Measurements from ENCODE around the gene CPA4. TPM values are rescaled to one million over a fixed set of nuclear protein-coding genes. Genes with fewer than 3 reads are reported as not detected.

Gene CPA4
- total and polyA plus RNA-seq, 4 donors: 0.03 to 0.05 TPM; not detected in 2

DNA sequence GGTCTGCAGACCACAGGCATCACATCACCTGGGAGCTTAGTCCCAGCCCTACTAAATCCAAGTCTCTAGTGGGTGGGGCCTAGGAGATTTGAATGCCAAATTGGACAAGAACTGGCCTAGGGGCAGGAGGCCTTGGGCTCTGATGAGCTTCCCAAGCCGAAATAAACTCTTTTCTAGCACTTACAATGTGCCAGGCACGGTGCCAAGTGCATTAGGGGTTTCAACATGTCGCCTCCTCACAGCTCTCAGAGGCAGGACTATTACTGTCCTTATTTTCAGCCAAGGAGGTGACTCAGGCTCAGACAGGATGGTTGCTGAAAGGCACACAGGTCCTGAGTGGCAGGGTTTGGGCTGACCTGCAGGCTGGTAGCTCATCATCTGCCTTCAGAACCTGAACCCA, 78.1 kb downstream of the CPA4 start:
- no peak for DNase-seq (ENCODE audit: low spot score)
- Histone ChIP-seq H3K4me1 (ENCODE audit: control insufficient read depth in 4 of 4, insufficient read depth in 4 of 4, low read length in 3 of 4) (peaks cover 0 to 8% (median 0%) of the 10 kb centered on the region in 4 donors), H3K27me3 (ENCODE audit: control insufficient read depth in 4 of 4, insufficient read depth in 4 of 4, low read length in 3 of 4) (no peaks in the 10 kb centered on the region), H3K9ac (ENCODE audit: low read depth in 1 of 2, low read length in 2 of 2) (no peak overlapping the region), H3K36me3 (ENCODE audit: control insufficient read depth in 4 of 4, insufficient read depth in 3 of 4, low read depth in 1 of 4, low read length in 3 of 4) (no peaks in the 10 kb centered on the region), H3K4me3 (ENCODE audit: low read depth in 1 of 3, low read length in 3 of 3) (no peak overlapping the region), H3K27ac (ENCODE audit: low read depth in 1 of 2, low read length in 2 of 2) (peak overlapping the region in 1 of 2 donors; percentile 42), H3K9me3 (ENCODE audit: control insufficient read depth in 4 of 4, low read length in 3 of 4) (no peaks in the 10 kb centered on the region)
- TF ChIP-seq FOXA2 (IDR thresholded peaks at IDR 0.05): no peak
- no peak for TF ChIP-seq JUND (IDR thresholded peaks at IDR 0.05)
- no peak for TF ChIP-seq TAF1 (conservative IDR thresholded peaks at IDR 0.05)
- no peak for TF ChIP-seq SP1 (IDR thresholded peaks at IDR 0.05)
- no peak for TF ChIP-seq YY1 (IDR thresholded peaks at IDR 0.05)
- TF ChIP-seq HNF4A (conservative IDR thresholded peaks at IDR 0.05): no peak
- no peak for TF ChIP-seq HNF4G (IDR thresholded peaks at IDR 0.05)
- no peak for TF ChIP-seq RAD21 (IDR thresholded peaks at IDR 0.05)
- TF ChIP-seq, protein P1, sequence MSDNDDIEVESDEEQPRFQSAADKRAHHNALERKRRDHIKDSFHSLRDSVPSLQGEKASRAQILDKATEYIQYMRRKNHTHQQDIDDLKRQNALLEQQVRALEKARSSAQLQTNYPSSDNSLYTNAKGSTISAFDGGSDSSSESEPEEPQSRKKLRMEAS (IDR thresholded peaks at IDR 0.05): no peak
- TF ChIP-seq, protein P2, sequence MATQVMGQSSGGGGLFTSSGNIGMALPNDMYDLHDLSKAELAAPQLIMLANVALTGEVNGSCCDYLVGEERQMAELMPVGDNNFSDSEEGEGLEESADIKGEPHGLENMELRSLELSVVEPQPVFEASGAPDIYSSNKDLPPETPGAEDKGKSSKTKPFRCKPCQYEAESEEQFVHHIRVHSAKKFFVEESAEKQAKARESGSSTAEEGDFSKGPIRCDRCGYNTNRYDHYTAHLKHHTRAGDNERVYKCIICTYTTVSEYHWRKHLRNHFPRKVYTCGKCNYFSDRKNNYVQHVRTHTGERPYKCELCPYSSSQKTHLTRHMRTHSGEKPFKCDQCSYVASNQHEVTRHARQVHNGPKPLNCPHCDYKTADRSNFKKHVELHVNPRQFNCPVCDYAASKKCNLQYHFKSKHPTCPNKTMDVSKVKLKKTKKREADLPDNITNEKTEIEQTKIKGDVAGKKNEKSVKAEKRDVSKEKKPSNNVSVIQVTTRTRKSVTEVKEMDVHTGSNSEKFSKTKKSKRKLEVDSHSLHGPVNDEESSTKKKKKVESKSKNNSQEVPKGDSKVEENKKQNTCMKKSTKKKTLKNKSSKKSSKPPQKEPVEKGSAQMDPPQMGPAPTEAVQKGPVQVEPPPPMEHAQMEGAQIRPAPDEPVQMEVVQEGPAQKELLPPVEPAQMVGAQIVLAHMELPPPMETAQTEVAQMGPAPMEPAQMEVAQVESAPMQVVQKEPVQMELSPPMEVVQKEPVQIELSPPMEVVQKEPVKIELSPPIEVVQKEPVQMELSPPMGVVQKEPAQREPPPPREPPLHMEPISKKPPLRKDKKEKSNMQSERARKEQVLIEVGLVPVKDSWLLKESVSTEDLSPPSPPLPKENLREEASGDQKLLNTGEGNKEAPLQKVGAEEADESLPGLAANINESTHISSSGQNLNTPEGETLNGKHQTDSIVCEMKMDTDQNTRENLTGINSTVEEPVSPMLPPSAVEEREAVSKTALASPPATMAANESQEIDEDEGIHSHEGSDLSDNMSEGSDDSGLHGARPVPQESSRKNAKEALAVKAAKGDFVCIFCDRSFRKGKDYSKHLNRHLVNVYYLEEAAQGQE (IDR thresholded peaks at IDR 0.05): no peak
- TF ChIP-seq, protein P3, sequence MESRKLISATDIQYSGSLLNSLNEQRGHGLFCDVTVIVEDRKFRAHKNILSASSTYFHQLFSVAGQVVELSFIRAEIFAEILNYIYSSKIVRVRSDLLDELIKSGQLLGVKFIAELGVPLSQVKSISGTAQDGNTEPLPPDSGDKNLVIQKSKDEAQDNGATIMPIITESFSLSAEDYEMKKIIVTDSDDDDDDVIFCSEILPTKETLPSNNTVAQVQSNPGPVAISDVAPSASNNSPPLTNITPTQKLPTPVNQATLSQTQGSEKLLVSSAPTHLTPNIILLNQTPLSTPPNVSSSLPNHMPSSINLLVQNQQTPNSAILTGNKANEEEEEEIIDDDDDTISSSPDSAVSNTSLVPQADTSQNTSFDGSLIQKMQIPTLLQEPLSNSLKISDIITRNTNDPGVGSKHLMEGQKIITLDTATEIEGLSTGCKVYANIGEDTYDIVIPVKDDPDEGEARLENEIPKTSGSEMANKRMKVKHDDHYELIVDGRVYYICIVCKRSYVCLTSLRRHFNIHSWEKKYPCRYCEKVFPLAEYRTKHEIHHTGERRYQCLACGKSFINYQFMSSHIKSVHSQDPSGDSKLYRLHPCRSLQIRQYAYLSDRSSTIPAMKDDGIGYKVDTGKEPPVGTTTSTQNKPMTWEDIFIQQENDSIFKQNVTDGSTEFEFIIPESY (IDR thresholded peaks at IDR 0.05): no peak
- WGBS: 71% methylated on average over 3 of the region's 3 CpGs

DNA sequence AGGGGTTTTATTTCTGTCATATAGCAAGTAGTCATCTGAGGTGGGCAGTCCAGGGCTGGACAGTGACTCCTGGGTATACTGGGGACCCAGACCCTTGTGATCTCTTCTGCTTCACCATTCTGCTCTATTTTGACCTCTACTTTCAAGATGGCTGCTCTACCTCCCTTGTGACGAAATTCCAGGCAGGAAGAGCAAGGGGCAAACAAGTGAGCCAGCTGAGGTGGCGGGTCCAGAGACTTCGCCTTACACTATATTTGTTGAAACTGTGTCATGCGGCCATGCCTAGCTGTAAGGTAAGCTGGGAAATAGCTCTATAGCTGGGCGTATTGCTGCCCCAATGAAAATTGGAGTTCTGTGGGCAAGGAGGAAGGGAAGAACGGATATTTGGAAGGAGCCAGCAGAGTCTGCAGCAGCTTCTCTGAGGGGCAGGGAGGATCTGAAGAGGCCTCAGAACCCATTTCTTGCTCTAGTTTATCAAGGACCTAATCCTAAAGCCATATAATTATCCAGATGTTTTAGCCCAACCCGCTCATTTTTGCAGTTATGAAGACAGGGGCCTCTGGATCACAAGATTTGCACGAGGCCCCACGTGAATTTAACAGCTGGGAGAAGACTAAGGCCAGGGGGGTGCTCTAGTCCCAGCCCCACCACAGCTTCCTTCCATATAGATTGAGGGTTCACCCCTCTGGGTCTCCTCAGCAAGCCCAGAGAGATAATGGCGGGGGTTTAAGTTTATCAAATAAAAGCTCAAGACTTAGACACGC, 79.6 kb downstream of the CPA4 start:
- H3K27ac ChIP-seq (ENCODE audit: low read depth in 1 of 2, low read length in 2 of 2): peak overlapping the region; percentile 68 to 79
- no peaks in the 10 kb centered on the region for H3K27me3 ChIP-seq (ENCODE audit: control insufficient read depth in 4 of 4, insufficient read depth in 4 of 4, low read length in 3 of 4)
- no peak for DNase-seq (ENCODE audit: low spot score)
- H3K9me3 ChIP-seq (ENCODE audit: control insufficient read depth in 4 of 4, low read length in 3 of 4): no peaks in the 10 kb centered on the region
- whole genome bisulfite sequencing: 88% methylated on average over 11 of the region's 11 CpGs
- H3K36me3 ChIP-seq (ENCODE audit: control insufficient read depth in 4 of 4, insufficient read depth in 3 of 4, low read depth in 1 of 4, low read length in 3 of 4): no peaks in the 10 kb centered on the region
- peaks cover 0 to 8% (median 0%) of the 10 kb centered on the region in 4 donors for H3K4me1 ChIP-seq (ENCODE audit: control insufficient read depth in 4 of 4, insufficient read depth in 4 of 4, low read length in 3 of 4)
- no peak overlapping the region for H3K9ac ChIP-seq (ENCODE audit: low read depth in 1 of 2, low read length in 2 of 2)
- TF ChIP-seq, protein P1 (IDR thresholded peaks at IDR 0.05): no peak
- TF ChIP-seq EGR1 (IDR thresholded peaks at IDR 0.05; ENCODE audit: low read depth in 2 of 2): no peak
- TF ChIP-seq, protein P4, sequence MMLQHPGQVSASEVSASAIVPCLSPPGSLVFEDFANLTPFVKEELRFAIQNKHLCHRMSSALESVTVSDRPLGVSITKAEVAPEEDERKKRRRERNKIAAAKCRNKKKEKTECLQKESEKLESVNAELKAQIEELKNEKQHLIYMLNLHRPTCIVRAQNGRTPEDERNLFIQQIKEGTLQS (IDR thresholded peaks at IDR 0.05): no peak
- no peak for TF ChIP-seq NR2F2 (IDR thresholded peaks at IDR 0.05)
- TF ChIP-seq YY1 (IDR thresholded peaks at IDR 0.05): no peak
- TF ChIP-seq TAF1 (conservative IDR thresholded peaks at IDR 0.05): no peak
- no peak for TF ChIP-seq JUND (IDR thresholded peaks at IDR 0.05)
- TF ChIP-seq RAD21 (IDR thresholded peaks at IDR 0.05): no peak
- no peak for TF ChIP-seq SP1 (IDR thresholded peaks at IDR 0.05)
- no peak for TF ChIP-seq RXRA (IDR thresholded peaks at IDR 0.05)
- TF ChIP-seq HNF4A (conservative IDR thresholded peaks at IDR 0.05): no peak
- TF ChIP-seq HNF4G (IDR thresholded peaks at IDR 0.05): no peak
- no peak for TF ChIP-seq FOXA1 (IDR thresholded peaks at IDR 0.05)
- no peak overlapping the region for H3K4me3 ChIP-seq (ENCODE audit: low read depth in 1 of 3, low read length in 3 of 3)

Other genes starting within 250 kb of the CPA4 start
- gene ZC3HC1, start 241.8 kb upstream of the CPA4 start, total RNA-seq: 1 to 10 TPM; 7.0 to 7.1 TPM
- gene ZC3HC1, start 241.8 kb upstream of the CPA4 start, polyA plus RNA-seq: 10 to 100 TPM in 1 of 2 donors, 1 to 10 TPM in 1; 7.7 to 11.3 TPM
- gene KLHDC10, start 222.6 kb upstream of the CPA4 start, total RNA-seq: 10 to 100 TPM; 24.0 to 31.2 TPM
- 10 to 100 TPM; 10.8 TPM for gene KLHDC10, start 222.6 kb upstream of the CPA4 start, polyA plus RNA-seq
- gene TMEM209, start 87.8 kb upstream of the CPA4 start, total RNA-seq: 10 to 100 TPM in 1 of 2 donors, 1 to 10 TPM in 1; 9.0 to 10.1 TPM
- 1 to 10 TPM; 4.5 to 9.0 TPM for gene TMEM209, start 87.8 kb upstream of the CPA4 start, polyA plus RNA-seq
- gene SSMEM1, start 85.3 kb upstream of the CPA4 start, total RNA-seq: not detected
- gene SSMEM1, start 85.3 kb upstream of the CPA4 start, polyA plus RNA-seq: not detected
- not detected for gene CPA2, start 26.3 kb upstream of the CPA4 start, total RNA-seq
- not detected for gene CPA2, start 26.3 kb upstream of the CPA4 start, polyA plus RNA-seq
- gene CPA5, start 51.7 kb downstream of the CPA4 start, total RNA-seq: not detected
- gene CPA5, start 51.7 kb downstream of the CPA4 start, polyA plus RNA-seq: under 1 TPM in 1 of 2 donors, not detected in 1; 0.33 TPM
- under 1 TPM in 1 of 2 donors, not detected in 1; 0.42 TPM for gene CPA1, start 87.3 kb downstream of the CPA4 start, total RNA-seq
- gene CPA1, start 87.3 kb downstream of the CPA4 start, polyA plus RNA-seq: under 1 TPM in 1 of 2 donors, not detected in 1; 0.07 TPM
- gene CEP41, start 147.9 kb downstream of the CPA4 start, total RNA-seq: 1 to 10 TPM; 2.3 to 2.9 TPM
- 1 to 10 TPM; 2.7 to 3.5 TPM for gene CEP41, start 147.9 kb downstream of the CPA4 start, polyA plus RNA-seq
- 10 to 100 TPM; 23.3 to 42.4 TPM for gene MEST, start 198.9 kb downstream of the CPA4 start, total RNA-seq
- 10 to 100 TPM; 12.6 to 22.7 TPM for gene MEST, start 198.9 kb downstream of the CPA4 start, polyA plus RNA-seq

Data from liver (tissue), 9 donors.